Panc1 (cell line): ENCODE results near the gene NRG2. TPM values are rescaled to one million over a fixed set of nuclear protein-coding genes. Genes with fewer than 3 reads are reported as not detected.

Experiments used
- ATAC-seq: fragments of 200-7000 bp; cut with Tn5 transposase; 2 replicates; pipeline ENCODE4 v1.9.1; 2020; ENCODE audit warnings: mild to moderate bottlenecking, moderate library complexity
- BruUV-seq: library from RNA; stranded (reverse); fragments of 400-500 nt; replicated peaks from 2 replicates; lab custom pipeline; 2021; lab: Mats Ljungman, UMichigan
- CTCF ChIA-PET: fragments of 300-600 bp; sonication (Branson Sonifier 250); formaldehyde crosslinking; loops from one replicate; lab custom pipeline; 2022; ENCODE audit warnings: antibody characterized with exemption; lab: Charles Lee
- POLR2A ChIA-PET: fragments of 300-600 bp; sonication (Branson Sonifier 250); formaldehyde crosslinking; loops from one replicate; lab custom pipeline; 2022; ENCODE audit warnings: antibody characterized with exemption; lab: Charles Lee
- DNase-seq: peaks from one replicate; pipeline ENCODE4 v3.0.0-alpha.2; 2010; ENCODE audit warnings: low read depth, low spot score
- H3K27ac ChIP-seq: 2 replicates; pipeline ENCODE4 v1.5.1; 2011; ENCODE audit warnings: mild to moderate bottlenecking, low read length, inconsistent platforms
- H3K27me3 ChIP-seq: fragments of 200-500 bp; sonication (Bioruptor generic); 2 replicates; pipeline ENCODE4 v1.6.0; 2014; ENCODE audit warnings: low read length, inconsistent platforms; ENCODE audit not compliant: control insufficient read depth, insufficient read depth
- H3K36me3 ChIP-seq: fragments of 200-500 bp; sonication (Bioruptor generic); 2 replicates; pipeline ENCODE4 v1.5.1; 2014; ENCODE audit warnings: inconsistent platforms, mild to moderate bottlenecking, low read length, moderate library complexity; ENCODE audit not compliant: control insufficient read depth, insufficient read depth
- H3K4me1 ChIP-seq: 2 replicates; pipeline ENCODE4 v1.5.1; 2011; ENCODE audit warnings: inconsistent platforms, mild to moderate bottlenecking, low read length, moderate library complexity; ENCODE audit not compliant: control insufficient read depth, insufficient read depth
- H3K4me3 ChIP-seq, 2 experiments: 2 replicates each; pipeline ENCODE4 v1.5.1; 2011 to 2012; ENCODE audit warnings: low read depth in 2 of 2, low read length in 2 of 2, mild to moderate bottlenecking in 2 of 2, inconsistent platforms in 1 of 2, moderate library complexity in 1 of 2
- H3K9me3 ChIP-seq: fragments of 200-500 bp; sonication (Bioruptor generic); 2 replicates; pipeline ENCODE4 v1.5.1; 2014; ENCODE audit warnings: low read depth, mild to moderate bottlenecking, inconsistent platforms, low read length, moderate library complexity; ENCODE audit not compliant: control insufficient read depth, insufficient read depth
- CTCF ChIP-seq: fragments of 450-650 bp; IDR thresholded peaks from 2 replicates; pipeline ENCODE4 v1.5.1; 2017; ENCODE audit warnings: mild to moderate bottlenecking
- POLR2AphosphoS5 ChIP-seq: IDR thresholded peaks from 2 replicates; pipeline ENCODE4 v1.6.1; 2012; ENCODE audit warnings: mild to moderate bottlenecking, low read depth, low read length, moderate library complexity
- REST ChIP-seq, 2 experiments: IDR thresholded peaks; 2 replicates each; pipeline ENCODE4 v1.6.1; 2011 to 2012; ENCODE audit warnings: low read depth in 2 of 2, control low read depth in 1 of 2, low read length in 1 of 2, mild to moderate bottlenecking in 1 of 2, moderate library complexity in 1 of 2; ENCODE audit not compliant: insufficient read depth in 1 of 2
- SIN3A ChIP-seq: IDR thresholded peaks from 2 replicates; pipeline ENCODE4 v1.6.1; 2012; ENCODE audit warnings: low read depth, mild to moderate bottlenecking, low read length, moderate library complexity, borderline replicate concordance; ENCODE audit not compliant: insufficient read depth
- TCF7L2 ChIP-seq: IDR thresholded peaks from 2 replicates; pipeline ENCODE4 v1.6.1; 2011; ENCODE audit warnings: mild to moderate bottlenecking, low read depth, low read length, inconsistent platforms
- in situ Hi-C: cut with HindIII; loops from 2 replicates; pipeline ENCODE4 v1.10.0; 2016; ENCODE audit warnings: low sequenced_read_pairs, low pct_unique_long_range_greater_than_20kb
- intact Hi-C: fragments of 100-400 bp; cut with micrococcal nuclease; formaldehyde crosslinking; loops from one replicate; pipeline ENCODE4 v1.10.0; 2022; ENCODE audit not compliant: unreplicated experiment
- total RNA-seq: library from RNA; stranded (reverse); gene quantifications from one replicate; pipeline ENCODE4 v1.2.1, GENCODE V29; 2021; ENCODE audit not compliant: unreplicated experiment

NRG2 gene
- total RNA-seq, 1 experiment from 2014 or later = 20.2 TPM

- no TSS peak for BruUV-seq
- DNase-seq (no peak), ATAC-seq (no peak)
- Histone ChIP-seq H3K27me3 (no peaks in the 10 kb centered on the region), H3K27ac (peak overlapping the region; percentile 98), H3K9me3 (peaks cover 9% of the 10 kb centered on the region; the same call in 1 of the 2 replicates), H3K4me1 (peaks cover 36% of the 10 kb centered on the region), H3K4me3 (no peak overlapping the region), H3K36me3 (no peaks in the 10 kb centered on the region)
- intact Hi-C loops (loop anchor here (5.0 kb wide), 1 partner anchor 75 kb away; the partner anchor contains the start of gene PURA), in situ Hi-C loops (no loop called here)
- POLR2A ChIA-PET = no interaction called here
- no peak for TF ChIP-seq TCF7L2
- TF ChIP-seq REST (IDR thresholded peaks at IDR 0.05; ENCODE audit: insufficient read depth in 1 of 2, low read depth in 2 of 2, low read length in 1 of 2) = no peak
- no peak for TF ChIP-seq SIN3A
- no peak for TF ChIP-seq POLR2AphosphoS5
- no peak for TF ChIP-seq CTCF
- CTCF ChIA-PET = no interaction called here
Measured at GRCh38 chr5:140037012-140037411, 6.1 kb downstream of the NRG2 start.

GRCh38 chr5:140035881-140036280, 7.2 kb downstream of the NRG2 start:
- Histone ChIP-seq H3K4me1 (peaks cover 36% of the 10 kb centered on the region), H3K27me3 (no peaks in the 10 kb centered on the region), H3K9me3 (peaks cover 9% of the 10 kb centered on the region; the same call in 1 of the 2 replicates), H3K4me3 (no peak overlapping the region), H3K27ac (peak overlapping the region; percentile 98), H3K36me3 (no peaks in the 10 kb centered on the region)
- DNase-seq = no peak
- BruUV-seq = no TSS peak
- ChIA-PET POLR2A (no interaction called here), CTCF (no interaction called here)
- ATAC-seq = no peak; the same call in 1 of the 2 replicates
- in situ Hi-C loops = no loop called here
- intact Hi-C loops = loop anchor here (5.0 kb wide), 1 partner anchor 76 kb away; the partner anchor contains the start of gene PURA
- no peak for TF ChIP-seq TCF7L2
- TF ChIP-seq REST (IDR thresholded peaks at IDR 0.05; ENCODE audit: insufficient read depth in 1 of 2, low read depth in 2 of 2, low read length in 1 of 2) = no peak
- TF ChIP-seq SIN3A = no peak
- no peak for TF ChIP-seq POLR2AphosphoS5
- no peak for TF ChIP-seq CTCF
